ENCODE measurements around the gene RNF123.

RNF123 gene

GRCh38 chr3:49716691-49717210 lies 27.4 kb downstream of the RNF123 start:
- DNase-seq (ENCODE audit: low read depth) = no peak
- no peak for TF ChIP-seq CTCF (conservative IDR thresholded peaks at IDR 0.05; ENCODE audit: low read length)
- no peak overlapping the region for H3K4me3 ChIP-seq (ENCODE audit: low read length)

GRCh38 chr3:49717211-49717958 lies 28.0 kb downstream of the RNF123 start:
- no peak for DNase-seq (ENCODE audit: low read depth)

GRCh38 chr3:49717959-49718857 lies 28.9 kb downstream of the RNF123 start:
- H3K4me3 ChIP-seq (ENCODE audit: low read length) = no peak overlapping the region
- no peak for TF ChIP-seq CTCF (conservative IDR thresholded peaks at IDR 0.05; ENCODE audit: low read length)
- DNase-seq (ENCODE audit: low read depth) = no peak

More at GRCh38 chr3:49717211-49717958, 28.0 kb downstream of the RNF123 start:
- no peak for TF ChIP-seq CTCF (conservative IDR thresholded peaks at IDR 0.05; ENCODE audit: low read length)
- H3K4me3 ChIP-seq (ENCODE audit: low read length) = no peak overlapping the region

- no peak for TF ChIP-seq CTCF (conservative IDR thresholded peaks at IDR 0.05; ENCODE audit: low read length)
- no peak for DNase-seq (ENCODE audit: low read depth)
- H3K4me3 ChIP-seq (ENCODE audit: low read length) = peak overlapping the region; percentile 64
Observed at GRCh38 chr3:49718858-49719213, 29.5 kb downstream of the RNF123 start.

GRCh38 chr3:49719214-49719884 lies 30.0 kb downstream of the RNF123 start, which contains the start of gene AMIGO3:
TSS of gene AMIGO3 (minus strand) at chr3:49719684. CDS start at chr3:49719465, 219 bp downstream.
- TF ChIP-seq CTCF (conservative IDR thresholded peaks at IDR 0.05; ENCODE audit: low read length) = peak; percentile 57
- peak; percentile 90 for DNase-seq (ENCODE audit: low read depth)
- peak within 1 kb of the TSS; percentile 64 for H3K4me3 ChIP-seq (ENCODE audit: low read length)

- no peak for TF ChIP-seq CTCF (conservative IDR thresholded peaks at IDR 0.05; ENCODE audit: low read length)
- no peak for DNase-seq (ENCODE audit: low read depth)
Observed at GRCh38 chr3:49720855-49721595, 31.7 kb downstream of the RNF123 start.

More at GRCh38 chr3:49720855-49721595, 31.7 kb downstream of the RNF123 start:
- no peak overlapping the region for H3K4me3 ChIP-seq (ENCODE audit: low read length)
